ENCODE results near the gene SEPTIN5.

The SEPTIN5 gene

GRCh38 chr22:19751497-19752245 lies 37.4 kb downstream of the SEPTIN5 start:
- DNase-seq = no peak

DNA sequence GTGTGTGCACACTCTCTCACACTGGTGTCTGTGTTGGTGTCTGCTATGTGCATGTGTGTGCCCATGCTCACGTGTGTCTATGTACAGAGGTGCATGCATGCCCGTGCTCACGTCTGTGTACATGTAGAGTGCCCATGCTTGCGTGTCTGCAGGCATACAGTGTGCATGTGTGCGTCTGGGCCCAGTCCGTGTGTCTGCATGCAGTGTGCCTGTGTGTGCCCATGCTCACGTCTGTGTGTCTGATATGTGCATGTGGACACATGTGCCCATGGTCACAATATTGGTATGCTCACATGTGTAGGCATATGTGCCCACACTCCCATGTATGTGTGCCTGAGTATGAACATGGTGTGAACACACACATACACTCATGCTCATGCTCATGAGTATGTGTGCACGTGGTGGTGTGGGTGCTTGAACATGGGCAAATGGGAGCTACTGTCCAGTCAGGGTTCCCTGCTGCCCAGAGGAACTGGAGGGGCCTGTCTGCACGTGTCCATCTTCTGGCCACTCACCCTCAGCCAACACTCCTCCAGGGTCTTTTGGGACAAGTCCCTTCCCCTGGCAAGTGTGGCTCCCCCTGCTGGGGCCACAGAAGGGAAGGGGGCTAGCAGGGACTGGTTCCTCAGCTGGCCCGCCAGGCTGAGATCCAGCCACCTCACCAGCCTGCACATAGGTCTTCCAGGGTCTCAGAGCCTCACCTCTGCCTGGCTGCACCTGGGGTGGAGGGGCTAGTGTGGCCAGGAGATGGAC lies 39.0 kb downstream of the SEPTIN5 start:
- DNase-seq = no peak

DNA sequence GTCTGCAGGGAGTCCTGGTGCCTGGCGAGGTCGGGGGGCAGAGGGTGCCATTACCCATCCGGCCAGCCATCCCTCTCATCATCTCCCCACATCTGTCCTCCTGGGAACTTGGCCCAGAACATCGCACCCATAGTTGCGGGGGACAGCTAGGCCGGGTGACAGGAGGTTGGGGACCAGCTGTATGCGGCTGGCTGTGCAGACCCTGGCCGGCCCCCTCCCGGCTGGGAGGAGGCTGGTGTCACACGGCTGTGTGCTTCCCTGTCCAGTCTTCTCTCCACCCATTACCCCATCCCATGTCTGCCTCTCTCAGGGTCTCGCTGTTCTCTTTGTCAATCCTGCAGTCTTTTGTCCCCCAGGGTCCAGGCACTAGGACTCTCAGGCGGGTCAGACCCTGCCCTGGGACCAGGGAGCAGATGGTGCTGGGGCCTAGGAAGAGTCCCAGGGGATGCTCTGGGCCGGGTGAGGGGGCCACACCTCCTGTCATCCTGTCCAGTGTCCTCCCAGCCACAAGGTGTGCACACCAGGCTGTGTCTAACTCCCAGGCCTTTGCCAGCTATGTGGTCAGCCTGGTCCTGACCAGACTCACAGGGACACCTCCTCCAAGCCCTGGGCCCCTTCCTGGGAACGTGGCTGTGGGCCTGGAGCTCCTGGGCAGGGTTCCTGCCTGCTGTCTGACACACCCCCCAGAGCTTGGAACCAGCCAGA lies 39.8 kb downstream of the SEPTIN5 start:
- no peak for DNase-seq

DNA sequence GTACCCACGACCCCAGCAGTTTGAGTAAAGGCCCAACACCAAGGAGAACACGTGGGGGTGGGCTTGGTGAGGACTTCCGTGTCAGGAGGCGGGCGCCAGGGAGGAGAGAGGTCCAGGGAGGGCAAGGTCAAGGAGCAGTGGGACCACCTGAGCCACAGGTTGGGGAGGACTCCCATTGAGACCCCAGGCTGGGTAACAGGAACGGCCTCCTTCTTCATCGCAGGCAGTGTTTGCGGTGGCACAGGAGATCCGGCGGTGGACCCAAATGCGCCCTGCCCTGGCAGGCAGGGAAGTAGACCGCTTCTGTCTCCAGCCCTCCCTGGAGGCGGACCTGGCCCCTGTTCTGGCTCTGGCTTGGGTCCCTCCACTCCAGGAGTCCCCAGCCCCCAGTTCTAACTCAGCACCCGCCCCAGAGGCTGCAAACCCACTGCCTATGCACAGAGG lies 40.4 kb downstream of the SEPTIN5 start:
- DNase-seq = peak; percentile 22

GRCh38 chr22:19755145-19755710 lies 40.9 kb downstream of the SEPTIN5 start:
- peak; percentile 49 for DNase-seq

DNA sequence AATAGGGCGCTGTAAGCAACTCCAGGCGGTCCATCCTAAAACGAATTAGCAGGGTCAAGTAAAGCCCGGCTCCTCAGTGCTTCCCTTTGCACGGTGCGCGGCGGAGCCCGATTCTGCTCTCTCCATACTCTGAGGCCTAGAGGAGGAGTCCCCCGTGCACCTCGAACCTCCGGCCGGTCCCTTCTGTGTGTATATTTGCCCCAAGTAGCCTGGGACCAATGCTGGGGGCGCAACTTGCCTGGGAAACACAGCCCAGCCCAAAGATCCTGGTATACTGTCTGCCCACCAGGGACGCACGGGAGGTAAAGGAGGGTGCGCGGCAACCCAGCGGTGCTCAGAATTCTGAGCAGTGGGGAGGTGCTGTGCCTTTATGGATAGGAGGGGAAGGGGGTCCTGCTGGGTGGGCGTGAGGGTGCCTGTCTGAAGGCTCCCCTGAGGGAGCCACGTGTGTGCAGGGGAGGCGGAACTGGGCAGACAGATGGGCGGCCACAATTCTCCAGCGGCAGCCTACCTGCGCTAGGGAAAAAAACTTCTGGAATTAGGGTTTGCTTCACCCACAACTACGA lies 41.5 kb downstream of the SEPTIN5 start:
- peak; percentile 53 for DNase-seq

- peak; percentile 46 for DNase-seq
Measured at GRCh38 chr22:19756288-19757128, 42.2 kb downstream of the SEPTIN5 start.

DNA sequence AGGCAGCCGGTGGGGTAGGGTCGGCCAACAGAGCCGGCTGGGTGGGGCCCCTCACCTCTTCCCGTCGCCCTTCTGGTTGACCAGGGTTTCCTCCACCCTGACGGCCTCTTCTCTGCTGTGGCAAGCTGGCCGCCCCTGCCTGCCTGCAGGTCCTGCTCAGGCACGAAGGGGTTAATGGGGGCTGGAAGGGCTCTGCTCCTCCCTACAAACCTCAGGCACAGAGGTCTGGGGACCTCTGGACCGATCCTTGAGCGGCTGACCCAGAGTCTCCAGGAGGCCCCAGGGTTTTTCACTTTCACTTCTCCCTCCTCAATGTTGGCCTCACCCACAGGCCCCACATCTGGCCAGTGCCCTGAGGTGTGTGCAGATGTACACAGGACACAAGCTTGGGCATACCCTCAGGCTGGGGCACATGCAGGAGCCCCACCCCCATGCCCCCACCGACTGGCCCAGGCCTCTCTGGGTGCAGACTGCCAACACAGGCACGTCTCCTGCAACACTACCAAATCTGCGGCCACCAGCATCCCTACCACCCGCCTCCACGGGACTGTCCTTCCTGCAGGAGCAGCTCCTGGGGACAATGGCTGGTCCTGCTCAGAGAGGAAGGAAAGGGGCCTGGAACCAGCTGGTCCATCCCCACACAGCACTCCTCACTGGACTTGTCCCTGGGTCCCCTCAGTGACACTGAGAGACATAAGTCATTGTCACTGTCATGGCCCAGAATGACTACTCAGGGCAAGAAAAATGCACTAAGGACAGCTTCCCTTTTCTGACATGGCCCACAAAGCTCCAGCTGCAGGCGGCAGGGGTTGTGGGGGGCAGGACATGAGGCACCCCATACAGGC lies 43.1 kb downstream of the SEPTIN5 start:
- no peak for DNase-seq

DNA sequence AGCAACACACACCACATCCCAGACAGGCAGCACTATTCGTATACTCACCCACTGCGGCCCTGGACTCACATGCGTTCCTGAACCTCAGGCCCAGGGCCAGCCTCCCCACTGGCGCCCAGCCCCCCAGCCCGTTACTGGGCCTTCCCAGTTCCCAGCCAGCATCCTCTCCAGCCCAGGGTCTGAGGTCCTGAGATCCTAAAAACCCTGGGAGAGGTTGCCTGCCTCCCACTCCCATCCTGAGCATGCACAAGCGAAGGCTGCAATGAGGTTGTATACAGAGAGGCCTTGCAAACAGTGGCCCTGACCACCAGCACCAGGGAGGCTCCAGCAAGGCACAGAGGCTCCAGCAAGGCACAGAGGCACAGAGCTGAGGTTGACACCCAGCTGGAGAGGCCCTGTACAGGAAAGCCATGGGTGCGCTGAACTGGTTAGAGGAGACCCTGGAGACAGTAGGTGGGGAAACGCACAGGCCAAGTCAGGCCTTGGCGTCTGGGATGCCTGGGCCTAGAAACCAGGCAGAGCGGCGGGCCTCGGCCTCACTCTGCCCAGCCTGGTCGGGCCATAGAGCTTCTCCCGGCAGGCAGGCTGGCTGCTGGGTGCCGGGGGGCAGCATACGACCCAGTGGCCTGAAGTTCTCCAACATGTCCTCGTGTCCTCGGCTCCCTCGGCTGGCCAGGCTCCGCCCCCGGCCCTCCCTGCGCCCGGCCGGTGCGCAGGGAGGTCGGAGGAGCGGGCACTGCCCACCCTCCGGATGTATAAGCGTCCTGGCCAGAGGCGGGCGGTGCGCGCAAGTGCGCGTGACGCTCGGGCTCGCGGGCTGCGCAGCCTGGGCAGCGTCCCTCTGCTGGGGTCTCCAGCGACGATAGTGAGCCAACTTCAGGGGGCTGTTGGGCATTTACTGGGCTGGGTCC lies 43.9 kb downstream of the SEPTIN5 start:
- no peak for DNase-seq

DNA sequence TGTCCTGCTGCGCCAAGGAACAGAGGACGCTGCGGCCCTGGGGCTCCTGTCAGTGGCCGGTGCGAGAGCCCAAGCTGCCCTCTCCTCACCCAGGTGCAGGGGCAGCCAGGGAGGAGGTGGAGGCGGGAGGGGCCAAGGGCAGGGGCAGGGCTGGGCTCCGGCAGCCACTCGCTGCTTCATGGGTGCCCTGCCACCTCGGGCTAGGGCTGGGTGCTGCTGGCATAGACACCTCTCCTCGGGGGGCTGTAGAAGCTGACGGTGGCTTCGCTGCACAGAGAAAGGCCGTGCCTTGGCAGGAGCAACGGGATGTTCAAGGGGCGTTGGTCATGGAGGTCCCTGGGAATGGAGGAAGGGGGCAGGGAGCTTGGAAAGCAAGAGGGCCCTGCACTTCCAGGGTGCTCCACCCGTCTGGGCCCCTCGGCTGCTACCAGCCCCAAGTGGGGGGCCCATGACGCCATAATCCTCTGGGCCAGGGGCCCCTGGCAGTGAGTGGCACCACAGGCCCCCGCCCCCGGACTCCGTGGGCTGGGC lies 44.7 kb downstream of the SEPTIN5 start:
- no peak for DNase-seq

DNA sequence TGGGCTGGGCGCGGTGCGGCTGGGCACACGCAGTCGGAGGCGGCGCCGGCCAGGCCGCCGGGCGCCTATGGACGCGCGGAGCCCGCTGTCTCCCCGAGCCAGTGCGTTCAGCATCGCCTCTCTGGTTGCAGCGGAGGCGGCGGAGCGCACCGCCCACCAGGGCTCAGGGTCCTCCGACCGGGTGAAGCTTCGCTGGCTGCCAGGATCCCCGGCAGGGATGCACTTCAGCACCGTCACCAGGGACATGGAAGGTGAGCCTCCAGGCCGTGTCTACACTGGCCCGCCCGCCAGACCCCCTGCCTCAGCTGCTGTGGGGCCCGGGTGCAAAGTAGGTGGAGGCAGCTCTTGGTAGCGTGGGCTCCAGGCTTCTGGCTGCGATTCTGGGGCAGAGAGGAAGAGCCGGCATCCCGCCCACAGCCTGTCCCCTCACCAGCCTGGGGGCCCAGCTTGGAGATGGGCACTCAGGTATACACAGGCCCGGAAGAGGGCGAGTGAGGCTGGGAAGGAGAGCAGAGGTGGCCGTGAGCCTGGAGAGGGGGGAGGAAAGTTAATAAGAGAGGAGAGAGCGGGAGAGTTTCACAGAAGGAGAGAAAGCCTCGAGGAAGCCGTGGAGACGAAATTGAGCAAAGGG lies 45.2 kb downstream of the SEPTIN5 start:
- peak; percentile 59 for DNase-seq

GRCh38 chr22:19760058-19760950 lies 46.0 kb downstream of the SEPTIN5 start, which contains the start of gene TBX1:
TSS of gene TBX1 (plus strand) at chr22:19760778. CDS start at chr22:19760844, 66 bp downstream.
- peak; percentile 54 for DNase-seq

DNA sequence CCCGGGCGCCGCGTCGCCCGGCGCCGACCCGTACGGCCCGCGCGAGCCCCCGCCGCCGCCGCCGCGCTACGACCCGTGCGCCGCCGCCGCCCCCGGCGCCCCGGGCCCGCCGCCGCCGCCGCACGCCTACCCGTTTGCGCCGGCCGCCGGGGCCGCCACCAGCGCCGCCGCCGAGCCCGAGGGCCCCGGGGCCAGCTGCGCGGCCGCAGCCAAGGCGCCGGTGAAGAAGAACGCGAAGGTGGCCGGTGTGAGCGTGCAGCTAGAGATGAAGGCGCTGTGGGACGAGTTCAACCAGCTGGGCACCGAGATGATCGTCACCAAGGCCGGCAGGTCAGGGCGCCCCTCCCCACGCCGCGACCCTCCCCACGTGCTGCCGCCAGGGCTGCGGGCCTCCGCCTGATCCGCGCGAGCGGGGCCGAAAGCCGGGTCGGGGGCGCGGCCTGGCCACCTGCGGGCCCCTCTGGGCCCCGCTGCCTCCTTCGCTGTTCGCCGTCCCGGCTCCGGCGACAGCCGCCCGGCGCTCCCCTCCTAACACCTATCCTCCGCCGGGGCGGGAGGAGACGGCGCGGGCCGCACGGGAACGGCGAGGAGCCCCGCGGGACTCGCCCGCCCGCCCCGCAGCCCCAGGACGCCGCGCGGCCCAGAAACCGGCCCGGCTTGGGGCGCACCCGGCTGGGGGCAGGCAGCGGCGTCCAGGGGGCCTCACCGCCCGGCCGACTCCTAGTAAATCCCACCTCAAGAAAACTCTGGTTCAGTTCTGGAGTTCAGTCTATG lies 46.8 kb downstream of the SEPTIN5 start:
- peak; percentile 41 for DNase-seq

- peak; percentile 56 for DNase-seq
Measured at GRCh38 chr22:19761725-19762567, 47.6 kb downstream of the SEPTIN5 start.

DNA sequence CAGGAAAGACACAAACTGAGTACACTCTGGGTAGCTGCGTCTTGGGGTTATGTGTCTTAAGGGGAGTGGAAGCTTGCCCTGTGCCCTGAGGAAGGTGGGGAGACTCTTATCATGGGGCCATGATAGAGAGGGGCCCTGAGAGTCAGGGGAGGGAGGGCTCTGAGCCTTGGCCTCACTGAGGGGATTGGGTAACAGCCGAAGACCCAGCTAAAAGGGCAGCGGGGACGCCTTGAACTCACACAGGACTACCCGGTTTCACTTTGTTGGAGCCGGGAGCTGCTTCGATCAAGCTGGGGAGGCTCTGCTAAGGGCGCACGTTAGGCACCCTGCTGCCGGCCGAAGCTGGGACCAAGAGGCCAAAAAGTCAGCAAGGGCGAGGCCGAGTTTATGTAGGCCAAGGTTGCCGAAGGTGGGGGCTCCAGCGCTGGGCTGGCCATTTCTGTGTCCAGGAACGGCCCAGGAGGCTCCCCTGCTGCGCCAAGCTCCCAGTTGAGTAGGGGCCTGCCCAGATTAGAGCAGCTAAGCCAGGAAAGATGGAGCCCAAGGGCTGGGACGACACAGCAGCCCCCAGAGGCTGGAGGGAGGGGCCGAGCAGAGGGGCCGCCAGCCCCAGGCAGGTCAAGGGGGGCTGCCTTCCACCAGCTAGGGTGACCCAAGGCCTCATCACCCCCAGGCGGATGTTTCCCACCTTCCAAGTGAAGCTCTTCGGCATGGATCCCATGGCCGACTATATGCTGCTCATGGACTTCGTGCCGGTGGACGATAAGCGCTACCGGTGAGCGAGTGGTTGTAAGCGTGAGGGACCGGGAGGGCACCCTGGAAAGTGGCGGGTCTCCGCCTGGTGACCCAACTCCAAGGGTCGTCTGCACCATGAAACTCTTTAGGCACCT lies 48.5 kb downstream of the SEPTIN5 start:
- no peak for DNase-seq

All from eye (tissue), 1 donor.